Mesothelial cell of epicardium (in vitro differentiated cells): ENCODE results near the gene GAST. TPM values are rescaled to one million over a fixed set of nuclear protein-coding genes. Genes with fewer than 3 reads are reported as not detected.
"Not testable (repeated sequence)": the region's sequence is repeated elsewhere in the genome, so short reads cannot be mapped to it uniquely, and the experiment has no call there.

Experiments
- DNase-seq, 2 experiments: peaks; one replicate each; pipeline ENCODE4 v3.0.0; 2021; ENCODE audit warnings: low spot score in 2 of 2; ENCODE audit not compliant: unreplicated experiment in 2 of 2
- H3K27ac Mint-ChIP-seq: 2 replicates; pipeline ENCODE4 v1.8.0; 2021; ENCODE audit warnings: mixed read lengths
- H3K27me3 Mint-ChIP-seq: 2 replicates; pipeline ENCODE4 v1.8.0; 2021; ENCODE audit warnings: low read depth, mixed read lengths
- H3K36me3 Mint-ChIP-seq: 2 replicates; pipeline ENCODE4 v1.8.0; 2021; ENCODE audit warnings: mixed read lengths
- H3K4me1 Mint-ChIP-seq: 2 replicates; pipeline ENCODE4 v1.8.0; 2021; ENCODE audit warnings: mixed read lengths
- H3K4me3 Mint-ChIP-seq: 2 replicates; pipeline ENCODE4 v1.8.0; 2021; ENCODE audit warnings: mild to moderate bottlenecking, moderate library complexity, mixed read lengths
- H3K9me3 Mint-ChIP-seq: 2 replicates; pipeline ENCODE4 v1.8.0; 2021; ENCODE audit warnings: mixed read lengths
- CTCF ChIP-seq: fragments of 200-600 bp; sonication (generic); IDR thresholded peaks from one replicate; pipeline ENCODE4 v1.5.0; 2021; ENCODE audit warnings: antibody characterized with exemption; ENCODE audit not compliant: unreplicated experiment
- total RNA-seq: library from RNA; stranded (reverse); gene quantifications from 3 replicates; pipeline ENCODE4 v1.2.1, GENCODE V29; 2021

Gene GAST
- total RNA-seq, 1 donor from 2014 or later = not detected

GRCh38 chr17:41666237-41666641 lies 45.9 kb upstream of the GAST start:
- peaks cover 16% of the 10 kb centered on the region for H3K4me1 Mint-ChIP-seq
- no peaks in the 10 kb centered on the region for H3K9me3 Mint-ChIP-seq
- H3K4me3 Mint-ChIP-seq = peak overlapping the region; percentile 70
- peak overlapping the region; percentile 89 for H3K27ac Mint-ChIP-seq
- no peaks in the 10 kb centered on the region for H3K36me3 Mint-ChIP-seq
- peak; percentile 46 for TF ChIP-seq CTCF
- no peaks in the 10 kb centered on the region for H3K27me3 Mint-ChIP-seq
- DNase-seq = no peak

- DNase-seq = peak in 1 of 2 experiments; percentile 91
- H3K27ac Mint-ChIP-seq = peak overlapping the region; percentile 56
- H3K4me3 Mint-ChIP-seq = peak overlapping the region; percentile 70
- H3K27me3 Mint-ChIP-seq = no peaks in the 10 kb centered on the region
- peak; percentile 81 for TF ChIP-seq CTCF
- no peaks in the 10 kb centered on the region for H3K36me3 Mint-ChIP-seq
- no peaks in the 10 kb centered on the region for H3K9me3 Mint-ChIP-seq
- H3K4me1 Mint-ChIP-seq = peaks cover 15% of the 10 kb centered on the region
Observed at GRCh38 chr17:41666708-41667279, 45.3 kb upstream of the GAST start.

- Mint-ChIP-seq H3K4me3 (peak overlapping the region; percentile 70), H3K27ac (peak overlapping the region; percentile 56), H3K36me3 (no peaks in the 10 kb centered on the region), H3K27me3 (no peaks in the 10 kb centered on the region), H3K9me3 (no peaks in the 10 kb centered on the region), H3K4me1 (peaks cover 15% of the 10 kb centered on the region)
- TF ChIP-seq CTCF = peak; percentile 12
- DNase-seq = no peak
Observed at GRCh38 chr17:41667280-41668041, 44.7 kb upstream of the GAST start.

GRCh38 chr17:41672153-41672552 lies 40.0 kb upstream of the GAST start:
- H3K4me1 Mint-ChIP-seq = peaks cover 13% of the 10 kb centered on the region
- H3K27ac Mint-ChIP-seq = no peak overlapping the region
- TF ChIP-seq CTCF = no peak
- no peaks in the 10 kb centered on the region for H3K9me3 Mint-ChIP-seq
- H3K36me3 Mint-ChIP-seq = no peaks in the 10 kb centered on the region
- no peak overlapping the region for H3K4me3 Mint-ChIP-seq
- no peak for DNase-seq
- H3K27me3 Mint-ChIP-seq = no peaks in the 10 kb centered on the region

GRCh38 chr17:41675157-41676057 lies 36.7 kb upstream of the GAST start:
- H3K4me1 Mint-ChIP-seq = peaks cover 19% of the 10 kb centered on the region
- H3K27ac Mint-ChIP-seq = peak overlapping the region; percentile 15
- not testable (repeated sequence) for H3K4me3 Mint-ChIP-seq, H3K36me3 Mint-ChIP-seq, DNase-seq, H3K27me3 Mint-ChIP-seq, H3K9me3 Mint-ChIP-seq
